HG03108 (cell line): ENCODE measurements around the gene PRKAG2.
"Not testable (repeated sequence)": the region's sequence is repeated elsewhere in the genome, so short reads cannot be mapped to it uniquely, and the experiment has no call there.

Experiments used
- ATAC-seq: cut with Tn5 transposase; IDR thresholded peaks from one replicate; pipeline ENCODE4 v1.9.1; 2021; ENCODE audit warnings: moderate library complexity; ENCODE audit not compliant: unreplicated experiment

PRKAG2 gene

DNA sequence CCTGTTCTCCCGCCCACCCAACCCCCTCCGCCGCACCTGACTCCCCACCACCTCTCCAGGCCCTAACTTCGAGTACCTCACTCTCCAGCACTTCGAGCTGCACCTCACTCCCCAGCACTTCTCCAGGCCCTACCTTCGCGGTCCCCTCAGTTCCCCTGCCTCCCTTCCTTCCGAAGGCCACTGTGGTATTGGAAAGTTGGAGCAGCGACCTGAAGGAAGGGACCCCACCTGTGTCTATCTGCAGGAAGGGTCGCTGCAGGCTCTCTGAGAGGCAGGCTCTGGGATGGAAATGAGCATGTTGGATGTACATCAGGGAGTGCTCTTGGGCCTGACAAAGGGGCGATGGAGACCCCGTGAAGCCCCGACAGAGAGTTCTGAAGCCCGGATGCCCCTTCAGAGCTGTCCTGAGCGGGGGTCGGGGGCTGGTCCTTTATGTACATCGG, 122.2 kb downstream of the PRKAG2 start:
- ATAC-seq: no peak

DNA sequence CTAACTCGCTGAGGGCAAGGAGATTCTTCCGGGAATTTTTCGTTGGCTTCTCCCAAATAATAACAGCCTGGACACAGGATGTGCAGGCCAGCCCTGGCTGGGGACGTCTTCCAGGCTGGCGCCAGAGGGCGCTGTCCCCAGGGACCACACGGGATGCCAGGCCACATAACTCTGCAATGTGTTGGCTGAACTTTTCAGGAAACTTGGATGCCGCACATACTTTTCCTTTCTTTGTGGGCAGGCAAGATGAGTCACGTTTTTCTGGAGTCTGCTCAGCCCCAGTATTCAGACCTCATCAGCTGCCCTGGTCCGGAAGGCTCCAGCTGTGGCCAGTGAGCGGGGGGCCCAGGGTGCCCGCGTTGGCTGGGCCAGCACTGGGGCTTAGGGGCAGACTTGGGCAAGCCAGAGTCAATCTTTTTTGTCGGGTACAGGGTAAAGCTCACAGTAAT, 122.7 kb downstream of the PRKAG2 start:
- no peak for ATAC-seq

DNA sequence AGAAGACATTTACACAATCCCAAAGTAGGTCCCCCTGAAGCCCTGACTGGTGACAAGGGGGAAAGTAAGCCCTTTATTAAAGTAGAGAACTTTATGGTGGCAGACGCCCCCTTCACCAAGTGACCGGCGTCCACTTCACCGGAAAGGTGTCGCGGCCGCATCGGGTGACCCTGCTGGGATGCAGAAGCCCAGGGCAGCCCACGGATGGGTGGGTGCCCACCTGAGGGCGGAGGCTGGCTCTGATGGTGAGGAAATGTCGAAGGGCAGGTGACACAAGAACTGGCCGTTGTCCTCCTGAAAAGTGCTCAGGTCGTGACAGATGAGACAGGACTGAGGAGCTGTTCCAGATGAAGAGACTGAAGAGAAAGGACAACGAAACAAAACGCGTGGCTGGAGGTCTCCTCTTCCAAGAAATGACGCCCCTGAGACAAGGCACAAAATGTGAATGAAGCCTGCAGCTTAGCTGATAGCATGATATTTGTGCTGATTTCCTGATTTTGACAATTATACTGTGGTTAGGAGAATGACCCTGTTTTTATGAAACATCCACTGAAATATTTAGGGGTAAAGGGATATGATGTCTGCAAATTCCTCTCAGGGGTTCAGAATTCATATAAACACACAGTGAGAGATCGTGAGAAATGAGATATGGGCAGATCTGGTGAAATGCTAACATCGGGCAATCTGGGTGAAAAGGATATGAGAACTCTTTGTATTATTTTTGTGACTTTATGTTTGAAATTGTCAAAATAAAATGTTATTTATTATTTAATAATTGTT, 123.9 kb downstream of the PRKAG2 start:
- no peak for ATAC-seq

DNA sequence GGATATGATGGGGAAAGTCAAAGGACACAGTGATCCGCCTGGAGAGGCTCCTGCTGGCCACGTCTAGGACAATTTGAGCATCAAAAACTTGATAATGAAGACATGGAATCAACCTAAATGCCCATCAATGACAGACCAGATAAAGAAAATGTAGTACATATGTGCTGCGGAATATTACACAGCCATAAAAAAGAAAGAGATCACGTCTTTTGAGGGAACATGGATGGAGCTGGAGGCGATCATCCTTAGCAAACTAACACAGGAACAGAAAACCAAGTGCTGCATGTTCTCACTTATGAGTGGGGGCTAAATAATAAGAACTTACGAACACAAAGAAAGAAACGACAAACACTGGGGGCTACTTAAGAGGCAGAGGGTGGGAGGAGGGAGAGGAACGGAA, 124.9 kb downstream of the PRKAG2 start:
- no peak for ATAC-seq

DNA sequence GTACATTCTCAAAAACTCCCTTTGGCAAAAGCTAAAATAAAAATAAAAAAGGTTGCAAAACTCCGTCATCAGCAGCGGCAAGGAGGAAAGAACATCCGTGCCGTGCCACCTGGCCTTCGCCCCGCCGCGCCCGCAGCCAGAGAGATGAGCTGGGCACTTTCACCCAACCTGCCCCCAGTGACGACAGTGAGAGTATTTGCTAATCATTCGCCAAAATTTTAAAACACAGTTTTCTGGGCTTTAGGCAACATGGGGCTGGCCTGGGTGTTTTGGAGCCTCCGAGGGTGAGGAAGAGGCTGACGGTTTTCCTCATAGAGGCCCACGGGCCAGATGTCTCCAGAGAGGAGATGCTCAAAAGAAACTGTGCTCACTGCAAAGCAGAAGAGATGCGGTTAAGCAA, 128.2 kb downstream of the PRKAG2 start:
- ATAC-seq: no peak

DNA sequence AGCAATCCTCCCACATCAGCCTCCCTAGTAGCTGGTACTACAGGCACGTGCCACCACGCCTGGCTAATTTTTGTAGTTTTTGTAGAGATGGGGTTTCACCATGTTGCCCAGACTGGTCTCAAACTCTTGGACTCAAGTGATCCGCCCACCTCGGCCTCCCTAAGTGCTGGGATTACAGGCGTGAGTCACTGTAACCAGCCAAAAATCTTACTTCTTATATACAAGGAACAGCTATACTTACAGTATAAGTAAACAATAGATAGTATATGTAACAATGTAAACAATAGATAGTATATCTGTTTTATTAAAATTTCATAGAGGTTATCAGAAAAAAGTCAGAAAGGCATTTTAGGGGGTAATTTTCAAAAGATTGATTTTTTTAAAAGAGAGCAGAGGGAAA, 128.9 kb downstream of the PRKAG2 start:
- ATAC-seq: not testable (repeated sequence)

DNA sequence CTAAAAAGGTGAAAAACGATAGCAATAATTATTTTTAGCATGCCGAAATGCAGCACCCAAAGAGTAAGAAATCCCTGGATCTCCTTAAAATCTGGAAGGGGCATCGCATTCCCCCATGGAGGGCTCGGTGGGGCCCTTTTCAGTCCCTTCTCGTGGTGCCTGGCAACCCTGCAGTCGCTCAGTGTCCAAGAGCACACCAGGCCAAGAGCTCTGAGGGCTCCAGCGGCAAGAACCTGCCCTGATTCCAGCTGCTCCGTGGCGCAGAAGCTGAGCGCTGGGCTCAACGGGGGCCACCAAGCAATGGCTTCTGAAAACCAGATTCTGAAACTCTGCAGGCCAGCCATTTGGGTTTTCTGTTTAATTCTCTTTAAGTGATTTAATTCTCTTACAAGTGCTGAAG, 131.2 kb downstream of the PRKAG2 start:
- no peak for ATAC-seq

DNA sequence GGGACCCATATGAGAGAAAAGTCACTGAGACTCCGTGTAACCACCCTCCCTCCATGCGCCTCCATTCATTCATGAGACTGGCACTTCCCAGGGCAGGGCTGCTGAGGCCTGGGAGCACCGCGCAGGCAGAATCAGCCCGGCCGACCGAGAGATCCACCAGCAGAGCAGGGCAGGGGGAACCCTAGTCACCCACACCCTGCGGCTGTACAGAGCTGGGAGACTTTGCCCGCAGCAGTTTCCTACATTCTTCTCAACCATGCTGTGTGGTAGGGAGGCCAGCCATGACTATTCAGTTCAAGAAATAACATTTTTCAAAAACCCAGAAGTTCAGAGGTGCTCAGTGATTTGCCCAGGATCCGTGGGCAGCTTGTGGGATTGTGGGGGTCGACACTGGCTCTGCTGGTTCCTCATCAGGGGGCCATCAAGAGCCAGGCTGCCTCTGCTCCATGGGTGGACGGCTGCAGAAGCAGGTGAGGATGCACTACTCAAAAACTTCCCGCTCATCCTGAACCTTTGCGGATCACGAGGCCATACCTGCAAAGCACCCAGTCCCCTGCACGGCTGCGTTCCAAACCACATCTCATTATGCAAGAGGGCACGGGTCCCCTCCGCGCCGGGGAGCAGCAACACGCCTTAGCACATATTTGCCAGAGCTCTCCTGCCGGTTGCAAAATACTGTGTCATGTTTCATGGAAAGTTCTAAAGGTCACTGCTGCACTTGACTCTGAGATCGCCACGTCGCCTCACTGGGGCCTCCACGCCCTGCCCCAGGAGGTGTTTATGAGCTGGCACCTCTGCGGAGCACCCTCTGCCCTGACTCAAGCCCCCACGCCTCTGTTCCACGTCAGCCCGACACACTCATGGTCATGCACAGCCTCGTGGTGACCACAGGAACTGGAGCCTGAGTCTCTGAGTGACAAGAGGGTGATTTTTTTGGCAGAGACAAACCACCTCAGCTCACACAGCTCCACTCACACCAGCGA, 132.0 kb downstream of the PRKAG2 start:
- ATAC-seq: no peak

DNA sequence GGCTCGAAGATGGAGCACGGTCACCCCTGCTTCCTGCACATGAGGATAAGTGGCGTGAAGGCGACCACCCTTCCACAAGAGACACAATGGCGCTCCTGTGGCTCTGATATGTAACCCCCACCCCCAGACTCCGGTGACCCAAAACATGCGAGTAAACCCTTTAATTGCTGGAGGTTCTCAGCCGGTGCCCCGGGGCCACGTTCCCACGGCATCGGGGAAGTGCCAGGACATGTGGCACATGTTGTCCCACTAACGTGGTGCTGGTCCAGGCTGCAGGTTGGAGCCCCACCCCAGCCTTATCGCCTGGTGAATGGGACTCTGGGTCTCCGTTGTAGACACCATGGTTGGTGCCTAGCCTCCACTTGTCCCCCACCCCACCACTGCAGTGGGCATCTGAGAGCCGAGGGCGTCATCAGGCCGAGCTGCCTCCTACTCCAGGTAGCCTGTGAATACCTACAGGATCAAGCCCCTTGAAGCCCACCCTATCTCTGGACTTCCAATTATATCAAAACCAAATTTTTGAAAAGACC, 132.8 kb downstream of the PRKAG2 start:
- no peak for ATAC-seq

DNA sequence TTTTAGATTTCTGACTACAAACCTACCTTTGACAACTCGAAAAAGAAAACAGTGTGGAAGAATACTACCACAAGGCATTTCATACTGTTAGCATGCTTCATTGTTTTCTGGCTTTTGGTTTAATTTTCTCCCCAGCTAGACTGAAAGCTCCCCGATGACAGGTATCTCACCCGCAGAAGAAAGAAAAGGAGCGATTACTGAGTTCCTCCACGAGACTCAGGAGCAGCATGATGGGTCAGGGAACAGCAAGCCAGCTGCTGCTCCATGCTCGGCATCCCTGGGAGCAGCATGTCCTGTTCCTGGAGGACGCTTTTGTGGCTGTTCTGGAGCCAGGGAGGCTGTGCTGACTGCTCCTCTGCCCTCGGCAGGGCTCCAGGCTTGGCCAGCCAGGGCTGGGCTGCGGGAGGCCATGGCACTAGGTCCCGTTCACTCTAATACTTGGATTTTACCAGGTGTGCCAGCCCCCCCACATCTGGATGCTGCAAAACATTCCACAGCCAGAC, 133.4 kb downstream of the PRKAG2 start:
- no peak for ATAC-seq

DNA sequence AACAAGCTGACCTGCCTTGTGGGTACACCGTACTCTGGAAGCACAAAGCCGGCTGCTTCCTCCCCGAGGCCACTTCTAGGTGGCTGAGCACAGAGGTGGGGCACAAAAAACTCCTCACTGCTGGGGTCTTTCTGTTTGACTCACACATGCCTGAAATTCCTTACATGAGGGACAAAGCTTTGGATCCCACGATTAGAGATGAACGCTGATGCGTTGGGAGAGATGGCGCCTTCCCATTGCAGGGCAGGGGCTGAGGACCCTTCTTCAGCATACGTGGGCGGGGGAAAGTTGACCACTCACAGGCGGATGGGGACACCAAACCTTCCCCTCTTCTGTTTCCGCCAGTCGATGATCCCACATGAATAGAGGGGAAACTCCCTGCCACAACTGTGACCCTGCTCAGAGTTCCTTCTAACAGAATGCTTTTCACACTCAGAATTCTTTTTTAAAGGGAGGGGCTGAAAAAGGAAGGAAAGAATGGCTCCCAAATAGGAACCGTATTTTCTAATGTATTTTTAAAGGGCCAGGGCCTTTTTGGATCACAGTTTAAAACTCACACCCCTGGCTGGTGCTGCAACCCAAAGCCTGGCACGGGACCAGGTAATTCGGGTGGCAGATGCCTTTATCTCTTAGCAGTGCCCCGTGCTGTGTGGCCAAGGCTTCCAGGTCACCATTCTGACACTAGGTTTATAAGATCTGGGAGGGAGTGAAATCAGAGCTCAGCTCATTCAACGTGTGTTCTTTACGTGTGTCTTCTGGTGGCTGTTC, 134.0 kb downstream of the PRKAG2 start:
- no peak for ATAC-seq

DNA sequence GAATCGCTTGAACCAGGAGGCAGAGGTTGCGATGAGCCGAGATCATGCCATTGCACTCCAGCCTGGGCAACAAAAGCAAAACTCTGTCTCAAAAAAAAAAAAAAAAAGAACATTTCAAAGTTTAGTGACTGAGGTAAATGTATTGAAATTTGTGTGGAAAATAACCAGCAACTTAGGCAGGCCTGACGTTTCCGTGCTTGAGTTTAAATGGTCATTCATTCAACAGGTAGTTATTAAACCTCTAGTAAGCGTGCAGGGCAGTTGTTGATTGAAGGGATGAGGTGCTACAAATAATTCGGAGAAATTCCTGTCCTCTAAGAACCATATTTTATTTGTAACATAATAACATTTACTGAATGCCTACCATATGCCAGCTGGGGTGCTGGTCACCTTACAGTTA, 135.3 kb downstream of the PRKAG2 start:
- no peak for ATAC-seq

DNA sequence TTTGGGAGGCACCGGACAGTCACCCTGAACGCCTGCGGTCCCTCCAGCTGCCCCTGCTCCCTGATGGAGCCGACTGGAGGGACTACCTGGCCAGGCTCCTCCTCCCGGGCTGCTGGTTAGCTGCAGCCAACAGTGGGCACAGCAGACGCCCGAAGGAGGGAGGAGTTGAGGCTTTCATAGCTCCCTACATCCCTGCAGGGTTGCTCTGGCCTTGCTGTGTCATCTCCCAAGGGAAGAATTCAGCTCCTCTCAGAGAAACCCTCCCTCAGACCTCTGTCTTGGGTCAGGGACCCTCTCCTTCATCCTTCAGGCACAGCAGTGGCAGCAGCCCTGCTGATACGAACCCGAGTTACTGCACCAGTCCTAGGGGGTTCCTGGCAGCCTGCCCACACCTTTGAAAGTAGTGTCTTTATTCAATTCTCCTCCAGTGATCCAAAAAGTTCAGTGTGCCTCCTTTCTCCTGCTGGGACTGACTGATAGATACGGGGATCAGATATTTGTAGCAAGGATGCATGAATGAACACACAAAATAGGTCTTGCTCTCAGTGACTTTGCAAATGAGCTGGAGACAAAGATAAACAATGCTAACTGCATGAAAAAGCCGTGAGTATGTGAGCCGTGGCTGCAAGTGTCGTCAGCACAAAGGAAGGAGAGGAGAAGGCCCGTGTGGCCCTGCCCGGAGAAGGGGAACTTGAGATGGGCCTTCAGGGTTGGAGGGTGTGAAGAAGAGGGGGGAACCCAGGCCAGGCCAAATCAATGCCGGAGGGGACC, 136.6 kb downstream of the PRKAG2 start:
- ATAC-seq: no peak

DNA sequence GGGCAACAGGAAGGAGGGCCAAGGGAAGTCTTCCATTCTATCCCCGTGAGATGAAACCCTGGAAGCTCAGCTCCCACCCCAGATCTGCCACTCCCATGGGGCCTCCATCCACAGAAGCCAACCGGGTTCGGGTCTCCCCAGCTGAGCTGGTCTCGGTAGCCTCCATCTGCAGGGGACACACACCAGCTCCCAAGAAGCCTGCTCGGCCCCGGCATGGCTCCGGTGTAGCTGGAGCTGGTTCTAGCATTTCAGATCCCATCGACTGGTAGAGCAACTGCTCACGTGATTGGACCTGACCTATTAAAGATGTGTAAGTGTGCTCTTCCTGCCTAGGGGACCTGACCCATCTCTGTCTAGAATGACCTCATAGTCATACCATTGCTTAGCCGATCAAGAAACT, 138.0 kb downstream of the PRKAG2 start:
- no peak for ATAC-seq

DNA sequence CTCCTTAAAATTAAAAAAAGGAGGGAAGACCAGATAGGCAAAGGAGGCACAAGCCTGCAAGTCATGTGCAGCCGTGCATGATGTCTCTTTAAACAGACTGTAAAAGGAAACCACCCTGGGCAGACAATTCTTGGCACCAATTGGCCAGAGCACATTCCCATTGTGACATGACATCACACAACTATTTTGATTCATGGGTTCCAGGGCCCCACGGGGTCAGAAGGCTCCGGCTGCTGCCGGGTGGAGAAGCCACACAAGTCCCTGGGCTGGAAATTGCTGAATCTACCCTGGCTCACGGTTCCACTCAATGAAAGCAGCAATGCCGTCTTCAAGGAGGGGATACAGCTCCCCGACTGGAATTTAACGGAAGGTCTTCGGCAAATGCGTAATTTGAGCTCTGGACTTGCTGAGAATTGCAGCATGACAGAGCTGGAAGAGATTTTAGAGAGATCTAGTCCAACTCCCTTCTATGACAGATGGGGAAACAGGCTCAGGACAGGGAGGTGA, 140.5 kb downstream of the PRKAG2 start:
- no peak for ATAC-seq

DNA sequence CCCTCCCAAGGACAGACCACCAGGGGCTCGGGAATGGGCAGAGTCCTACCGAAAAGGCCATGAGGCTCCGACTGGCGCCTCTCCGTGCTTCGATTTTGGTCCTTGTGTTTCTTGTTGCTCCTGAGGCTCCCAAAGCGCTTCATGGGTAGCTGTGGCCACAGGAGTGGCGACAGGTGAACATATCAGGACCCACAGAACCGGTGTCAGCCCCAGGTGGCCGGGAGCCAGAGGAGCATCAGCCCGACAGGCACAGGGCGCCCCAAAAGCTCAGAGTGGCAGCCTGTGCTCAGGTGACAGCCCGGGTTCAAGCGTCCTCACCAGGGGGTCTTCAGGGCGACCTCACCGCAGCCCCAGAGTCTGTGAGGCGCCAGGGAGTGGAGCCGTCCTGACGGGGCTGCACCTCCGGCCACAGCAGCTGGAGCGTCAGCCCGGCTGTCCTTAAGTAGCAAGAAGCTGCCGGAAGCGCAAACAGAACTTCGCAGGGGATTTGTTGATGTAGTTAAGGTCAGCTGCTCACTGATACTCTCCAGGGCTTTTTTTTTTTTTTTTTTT, 141.0 kb downstream of the PRKAG2 start:
- ATAC-seq: no peak

DNA sequence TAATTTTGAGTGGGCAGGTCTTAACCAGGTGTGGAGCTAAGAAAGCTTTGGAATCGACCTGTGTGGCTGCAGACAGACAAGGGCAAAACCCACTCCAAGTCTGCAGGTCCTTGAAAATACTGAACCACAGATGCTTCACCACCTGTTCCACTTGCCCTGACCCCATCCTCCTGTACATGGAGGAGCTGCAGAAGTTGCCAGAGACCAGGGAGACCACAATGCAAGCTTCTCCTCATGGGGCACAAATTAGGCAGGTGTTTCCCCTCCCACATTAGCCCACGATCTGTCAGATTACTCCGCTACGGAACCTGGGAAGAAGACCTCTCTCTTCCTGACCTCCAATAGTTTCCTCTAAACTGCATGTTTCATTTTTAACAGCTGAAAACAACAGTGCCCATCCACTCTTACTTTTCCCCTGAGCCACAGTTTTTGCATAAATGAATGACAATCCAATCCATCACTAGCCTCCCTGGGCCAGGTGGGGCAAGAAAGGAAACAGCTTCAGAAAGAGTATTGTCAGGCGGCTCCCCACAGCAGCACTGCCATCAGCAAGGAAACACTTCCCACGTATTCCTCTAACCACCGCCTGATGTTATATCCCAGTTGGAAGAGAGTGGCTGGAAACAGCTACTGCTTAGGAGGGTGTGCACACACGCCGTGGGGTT, 141.6 kb downstream of the PRKAG2 start:
- no peak for ATAC-seq

DNA sequence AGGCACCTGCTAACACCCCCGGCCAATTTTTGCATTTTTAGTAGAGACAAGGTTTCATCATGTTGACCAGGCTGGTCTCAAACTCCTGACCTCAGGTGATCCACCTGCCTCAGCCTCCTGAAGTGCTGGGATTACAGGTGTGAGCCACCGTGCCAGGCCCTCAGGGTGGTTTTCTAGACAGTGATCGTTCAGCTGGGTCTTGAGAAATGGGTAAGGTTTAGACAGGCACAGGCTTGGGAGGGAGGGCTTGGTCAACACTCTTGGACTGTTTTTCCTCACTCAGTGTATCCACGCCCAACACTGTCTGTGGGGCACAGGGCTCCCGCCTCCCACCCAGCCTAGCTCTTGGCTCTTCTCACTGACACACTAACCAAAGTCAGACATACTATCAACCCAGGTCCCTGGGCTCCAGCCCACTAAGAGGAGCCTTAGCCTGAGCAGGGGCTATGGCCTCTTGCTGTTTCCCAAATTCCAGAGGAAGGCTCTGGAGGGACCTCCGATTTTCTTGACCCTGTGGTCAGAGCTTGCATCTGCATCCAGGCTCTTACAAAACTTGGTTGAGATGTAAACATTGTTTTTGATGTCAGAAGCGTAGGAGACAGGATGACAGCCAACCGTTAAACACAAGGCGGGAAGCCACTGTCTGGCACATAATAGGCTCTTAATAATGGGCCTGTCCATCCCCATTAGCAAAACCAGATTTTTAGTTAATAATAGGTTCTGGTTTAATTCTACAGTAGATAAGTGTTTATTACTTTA, 143.9 kb downstream of the PRKAG2 start:
- no peak for ATAC-seq
